K562 (cell line): ENCODE measurements around the gene NCKIPSD. TPM values are rescaled to one million over a fixed set of nuclear protein-coding genes. Genes with fewer than 3 reads are reported as not detected.

ENCODE experiments used
- ARHGAP35 ChIP-seq: fragments of 450-650 bp; IDR thresholded peaks from 2 replicates; pipeline ENCODE4 v1.6.1; 2018; ENCODE audit not compliant: partially characterized antibody
- CBFB ChIP-seq: sonication (generic); formaldehyde crosslinking; IDR thresholded peaks from 2 replicates; pipeline ENCODE4 v1.4.0; 2020; ENCODE audit warnings: mild to moderate bottlenecking, missing genetic modification reagents
- GABPB2 ChIP-seq: fragments of 250-450 bp; sonication (Bioruptor Pico); conservative IDR thresholded peaks from 2 replicates; pipeline ENCODE4 v1.5.1; 2021; ENCODE audit warnings: mild to moderate bottlenecking
- LARP7 ChIP-seq: fragments of 450-650 bp; IDR thresholded peaks from 2 replicates; pipeline ENCODE4 v1.6.1; 2016
- LEF1 ChIP-seq: fragments of 450-650 bp; IDR thresholded peaks from 2 replicates; pipeline ENCODE4 v1.6.1; 2016; ENCODE audit warnings: mild to moderate bottlenecking
- NBN ChIP-seq: fragments of 450-650 bp; IDR thresholded peaks from 2 replicates; pipeline ENCODE4 v1.6.1; 2016; ENCODE audit warnings: low read depth, mild to moderate bottlenecking
- NFYB ChIP-seq: IDR thresholded peaks from 2 replicates; pipeline ENCODE4 v1.6.1; 2011; ENCODE audit warnings: mild to moderate bottlenecking, moderate library complexity; ENCODE audit not compliant: insufficient read length; ENCODE audit errors: extremely low read depth
- PHB ChIP-seq: fragments of 250-450 bp; sonication (Bioruptor Pico); IDR thresholded peaks from 2 replicates; pipeline ENCODE4 v1.5.0; 2021
- RAD21 ChIP-seq, 2 experiments: fragments of 250-450 bp in 1 of 2; fragments of 450-650 bp in 1 of 2; sonication (Bioruptor Pico) in 1 of 2; formaldehyde crosslinking in 1 of 2; IDR thresholded peaks in 1 of 2; conservative IDR thresholded peaks in 1 of 2; 2 replicates each; pipeline versions ENCODE4 v1.4.0 to v1.8.0; 2020 to 2022; ENCODE audit warnings: mild to moderate bottlenecking in 2 of 2, moderate library complexity in 1 of 2
- RBFOX2 ChIP-seq: fragments of 200-400 bp; formaldehyde crosslinking; IDR thresholded peaks from 2 replicates; pipeline ENCODE4 v1.6.1; 2017; ENCODE audit warnings: low read depth, mild to moderate bottlenecking, low read length, moderate library complexity
- RCOR1 ChIP-seq, 2 experiments: IDR thresholded peaks; 2 replicates each; pipeline ENCODE4 v1.6.1; 2012; ENCODE audit warnings: low read depth in 2 of 2, low read length in 2 of 2, borderline replicate concordance in 1 of 2, improper control_type of control experiment in 1 of 2
- SNRNP70 ChIP-seq: fragments of 200-400 bp; formaldehyde crosslinking; optimal IDR thresholded peaks from 2 replicates; pipeline ENCODE3; 2017; ENCODE audit warnings: low read depth, low read length
- ZNF124 ChIP-seq: sonication (generic); formaldehyde crosslinking; IDR thresholded peaks from 2 replicates; pipeline ENCODE4 v1.8.1; 2022; ENCODE audit warnings: missing genetic modification reagents
- ZNF431 ChIP-seq: sonication (generic); formaldehyde crosslinking; IDR thresholded peaks from 2 replicates; pipeline ENCODE4 v1.8.0; 2022; ENCODE audit warnings: mild to moderate bottlenecking, missing genetic modification reagents
- ZNF830 ChIP-seq: fragments of 250-450 bp; sonication (Bioruptor Pico); IDR thresholded peaks from 2 replicates; pipeline ENCODE4 v1.5.0; 2021; ENCODE audit warnings: mild to moderate bottlenecking
- polyA plus RNA-seq, 8 experiments: library from polyadenylated mRNA; depleted of rRNA in 4 of 8; stranded (reverse) in 5 of 8; unstranded in 3 of 8; fragments of >200 nt; fragmentation: Nextera tagmentation in 2 of 8; fragmentation: Illumina TruSeq in 1 of 8; extraction: Ambion mirVana in 2 of 8; extraction: Trizol in 1 of 8; gene quantifications; 2 replicates each; pipeline versions ENCODE4 v1.2.1 to v1.2.3, GENCODE V29; 2011 to 2014; ENCODE audit warnings: inconsistent platforms in 1 of 8, missing spikeins in 1 of 8
- total RNA-seq, 7 experiments: library from RNA; depleted of rRNA in 6 of 7; stranded (reverse); fragments of >200 nt in 6 of 7; fragmentation: Illumina TruSeq in 2 of 7; extraction: Trizol in 2 of 7; gene quantifications; 2 replicates each; pipeline versions ENCODE4 v1.2.1 to v1.2.3, GENCODE V29; 2011 to 2021; ENCODE audit warnings: low replicate concordance in 1 of 7
- TF ChIP-seq, protein P1 (sequence below): sonication (generic); formaldehyde crosslinking; IDR thresholded peaks from 2 replicates; pipeline ENCODE4 v1.8.0; 2022; ENCODE audit warnings: missing genetic modification reagents, mild to moderate bottlenecking, borderline replicate concordance
- TF ChIP-seq, protein P2 (sequence below), 3 experiments: fragments of 200-800 bp in 1 of 3; fragments of 250-450 bp in 1 of 3; fragments of 450-650 bp in 1 of 3; sonication (Bioruptor Pico) in 1 of 3; sonication (Bioruptor generic) in 1 of 3; formaldehyde crosslinking in 1 of 3; IDR thresholded peaks; 2 replicates each; pipeline versions ENCODE4 v1.6.1 to v1.8.0; 2016 to 2022; ENCODE audit warnings: mild to moderate bottlenecking in 2 of 3, missing genetic modification characterization in 2 of 3, missing compliant biosample characterization in 1 of 3, moderate library complexity in 1 of 3
- TF ChIP-seq, protein P3 (sequence below): sonication (generic); formaldehyde crosslinking; IDR thresholded peaks from 2 replicates; pipeline ENCODE4 v1.8.1; 2023; ENCODE audit warnings: mild to moderate bottlenecking, missing genetic modification reagents

NCKIPSD gene
- total and polyA plus RNA-seq, 9 of the 15 experiments (the other 6 are each of a cell fraction or from before 2014, with no cell fraction given), result 0.49 to 24.4 (median 12.3) TPM

DNA sequence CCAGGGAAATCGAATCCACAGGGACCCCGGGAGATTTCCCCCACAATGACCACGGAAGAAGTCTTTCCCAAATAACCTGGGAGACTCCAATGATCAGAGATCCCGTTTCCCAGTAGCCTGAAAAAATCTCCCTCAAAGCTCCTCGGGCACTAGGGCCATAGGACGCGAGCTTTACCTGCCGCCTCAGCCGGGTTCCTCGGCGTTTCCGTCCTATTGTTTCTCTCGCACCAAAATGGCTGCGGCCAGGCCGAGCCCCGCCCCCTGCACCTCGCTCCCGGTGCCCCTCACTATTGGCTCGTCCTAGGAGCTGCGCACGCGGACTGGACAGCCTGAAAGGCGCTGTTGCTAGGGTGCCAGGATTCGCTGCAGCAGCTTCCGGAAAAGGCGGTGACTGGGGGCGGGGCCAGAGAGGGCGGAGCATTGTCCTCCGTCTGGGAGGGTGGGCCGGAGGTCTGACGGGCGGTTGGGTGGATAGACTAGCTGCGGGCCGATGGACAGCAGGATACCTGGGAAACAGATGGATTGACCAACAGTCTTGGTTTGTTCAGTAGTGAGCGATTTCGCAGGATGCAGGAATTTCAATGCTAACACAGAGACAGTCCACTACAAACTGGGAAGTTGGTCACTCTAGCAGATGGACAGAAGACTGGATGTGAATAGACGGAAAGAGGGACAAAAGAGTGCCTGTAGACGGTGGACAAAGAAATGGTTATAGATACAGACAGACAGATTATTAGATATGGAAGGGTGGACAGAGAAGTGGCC lies 31.4 kb upstream of the NCKIPSD start, which contains the start of gene IP6K2 (continued):
- TF ChIP-seq CBFB (CRISPR knock-in tag) (no peak), ZNF431 (CRISPR knock-in tag) (no peak), ARHGAP35 (no peak), RCOR1 (IDR thresholded peaks at IDR 0.05; ENCODE audit: borderline replicate concordance in 1 of 2, low read depth in 2 of 2, low read length in 2 of 2) (peak in 1 of 2 experiments; percentile 28; a peak in 1 of 4 replicates), GABPB2 (no peak), PHB (CRISPR knock-in tag) (no peak), NBN (no peak), NFYB (peak; percentile 61), RAD21 (CRISPR knock-in tag; conservative IDR thresholded peaks at IDR 0.05 in 1 of 2, IDR thresholded peaks at IDR 0.05 in 1 of 2) (no peak), ZNF830 (no peak), ZNF124 (CRISPR knock-in tag) (no peak), LEF1 (no peak), LARP7 (no peak), SNRNP70 (no peak), RBFOX2 (peak; percentile 94)
- TF ChIP-seq, protein P1, sequence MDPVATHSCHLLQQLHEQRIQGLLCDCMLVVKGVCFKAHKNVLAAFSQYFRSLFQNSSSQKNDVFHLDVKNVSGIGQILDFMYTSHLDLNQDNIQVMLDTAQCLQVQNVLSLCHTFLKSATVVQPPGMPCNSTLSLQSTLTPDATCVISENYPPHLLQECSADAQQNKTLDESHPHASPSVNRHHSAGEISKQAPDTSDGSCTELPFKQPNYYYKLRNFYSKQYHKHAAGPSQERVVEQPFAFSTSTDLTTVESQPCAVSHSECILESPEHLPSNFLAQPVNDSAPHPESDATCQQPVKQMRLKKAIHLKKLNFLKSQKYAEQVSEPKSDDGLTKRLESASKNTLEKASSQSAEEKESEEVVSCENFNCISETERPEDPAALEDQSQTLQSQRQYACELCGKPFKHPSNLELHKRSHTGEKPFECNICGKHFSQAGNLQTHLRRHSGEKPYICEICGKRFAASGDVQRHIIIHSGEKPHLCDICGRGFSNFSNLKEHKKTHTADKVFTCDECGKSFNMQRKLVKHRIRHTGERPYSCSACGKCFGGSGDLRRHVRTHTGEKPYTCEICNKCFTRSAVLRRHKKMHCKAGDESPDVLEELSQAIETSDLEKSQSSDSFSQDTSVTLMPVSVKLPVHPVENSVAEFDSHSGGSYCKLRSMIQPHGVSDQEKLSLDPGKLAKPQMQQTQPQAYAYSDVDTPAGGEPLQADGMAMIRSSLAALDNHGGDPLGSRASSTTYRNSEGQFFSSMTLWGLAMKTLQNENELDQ, result no peak
- TF ChIP-seq, protein P2, sequence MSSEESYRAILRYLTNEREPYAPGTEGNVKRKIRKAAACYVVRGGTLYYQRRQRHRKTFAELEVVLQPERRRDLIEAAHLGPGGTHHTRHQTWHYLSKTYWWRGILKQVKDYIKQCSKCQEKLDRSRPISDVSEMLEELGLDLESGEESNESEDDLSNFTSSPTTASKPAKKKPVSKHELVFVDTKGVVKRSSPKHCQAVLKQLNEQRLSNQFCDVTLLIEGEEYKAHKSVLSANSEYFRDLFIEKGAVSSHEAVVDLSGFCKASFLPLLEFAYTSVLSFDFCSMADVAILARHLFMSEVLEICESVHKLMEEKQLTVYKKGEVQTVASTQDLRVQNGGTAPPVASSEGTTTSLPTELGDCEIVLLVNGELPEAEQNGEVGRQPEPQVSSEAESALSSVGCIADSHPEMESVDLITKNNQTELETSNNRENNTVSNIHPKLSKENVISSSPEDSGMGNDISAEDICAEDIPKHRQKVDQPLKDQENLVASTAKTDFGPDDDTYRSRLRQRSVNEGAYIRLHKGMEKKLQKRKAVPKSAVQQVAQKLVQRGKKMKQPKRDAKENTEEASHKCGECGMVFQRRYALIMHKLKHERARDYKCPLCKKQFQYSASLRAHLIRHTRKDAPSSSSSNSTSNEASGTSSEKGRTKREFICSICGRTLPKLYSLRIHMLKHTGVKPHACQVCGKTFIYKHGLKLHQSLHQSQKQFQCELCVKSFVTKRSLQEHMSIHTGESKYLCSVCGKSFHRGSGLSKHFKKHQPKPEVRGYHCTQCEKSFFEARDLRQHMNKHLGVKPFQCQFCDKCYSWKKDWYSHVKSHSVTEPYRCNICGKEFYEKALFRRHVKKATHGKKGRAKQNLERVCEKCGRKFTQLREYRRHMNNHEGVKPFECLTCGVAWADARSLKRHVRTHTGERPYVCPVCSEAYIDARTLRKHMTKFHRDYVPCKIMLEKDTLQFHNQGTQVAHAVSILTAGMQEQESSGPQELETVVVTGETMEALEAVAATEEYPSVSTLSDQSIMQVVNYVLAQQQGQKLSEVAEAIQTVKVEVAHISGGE (CRISPR knock-in tag; IDR thresholded peaks at IDR 0.05), result peak in 1 of 3 experiments; percentile 49; a peak in 1 of 6 replicates
- TF ChIP-seq, protein P3, sequence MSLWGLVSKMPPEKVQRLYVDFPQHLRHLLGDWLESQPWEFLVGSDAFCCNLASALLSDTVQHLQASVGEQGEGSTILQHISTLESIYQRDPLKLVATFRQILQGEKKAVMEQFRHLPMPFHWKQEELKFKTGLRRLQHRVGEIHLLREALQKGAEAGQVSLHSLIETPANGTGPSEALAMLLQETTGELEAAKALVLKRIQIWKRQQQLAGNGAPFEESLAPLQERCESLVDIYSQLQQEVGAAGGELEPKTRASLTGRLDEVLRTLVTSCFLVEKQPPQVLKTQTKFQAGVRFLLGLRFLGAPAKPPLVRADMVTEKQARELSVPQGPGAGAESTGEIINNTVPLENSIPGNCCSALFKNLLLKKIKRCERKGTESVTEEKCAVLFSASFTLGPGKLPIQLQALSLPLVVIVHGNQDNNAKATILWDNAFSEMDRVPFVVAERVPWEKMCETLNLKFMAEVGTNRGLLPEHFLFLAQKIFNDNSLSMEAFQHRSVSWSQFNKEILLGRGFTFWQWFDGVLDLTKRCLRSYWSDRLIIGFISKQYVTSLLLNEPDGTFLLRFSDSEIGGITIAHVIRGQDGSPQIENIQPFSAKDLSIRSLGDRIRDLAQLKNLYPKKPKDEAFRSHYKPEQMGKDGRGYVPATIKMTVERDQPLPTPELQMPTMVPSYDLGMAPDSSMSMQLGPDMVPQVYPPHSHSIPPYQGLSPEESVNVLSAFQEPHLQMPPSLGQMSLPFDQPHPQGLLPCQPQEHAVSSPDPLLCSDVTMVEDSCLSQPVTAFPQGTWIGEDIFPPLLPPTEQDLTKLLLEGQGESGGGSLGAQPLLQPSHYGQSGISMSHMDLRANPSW (CRISPR knock-in tag), result 0 out of 2 replicates have a peak, but pooled peaks have one; percentile 44
